Measurements from ENCODE around the gene CCNL2.

DNA sequence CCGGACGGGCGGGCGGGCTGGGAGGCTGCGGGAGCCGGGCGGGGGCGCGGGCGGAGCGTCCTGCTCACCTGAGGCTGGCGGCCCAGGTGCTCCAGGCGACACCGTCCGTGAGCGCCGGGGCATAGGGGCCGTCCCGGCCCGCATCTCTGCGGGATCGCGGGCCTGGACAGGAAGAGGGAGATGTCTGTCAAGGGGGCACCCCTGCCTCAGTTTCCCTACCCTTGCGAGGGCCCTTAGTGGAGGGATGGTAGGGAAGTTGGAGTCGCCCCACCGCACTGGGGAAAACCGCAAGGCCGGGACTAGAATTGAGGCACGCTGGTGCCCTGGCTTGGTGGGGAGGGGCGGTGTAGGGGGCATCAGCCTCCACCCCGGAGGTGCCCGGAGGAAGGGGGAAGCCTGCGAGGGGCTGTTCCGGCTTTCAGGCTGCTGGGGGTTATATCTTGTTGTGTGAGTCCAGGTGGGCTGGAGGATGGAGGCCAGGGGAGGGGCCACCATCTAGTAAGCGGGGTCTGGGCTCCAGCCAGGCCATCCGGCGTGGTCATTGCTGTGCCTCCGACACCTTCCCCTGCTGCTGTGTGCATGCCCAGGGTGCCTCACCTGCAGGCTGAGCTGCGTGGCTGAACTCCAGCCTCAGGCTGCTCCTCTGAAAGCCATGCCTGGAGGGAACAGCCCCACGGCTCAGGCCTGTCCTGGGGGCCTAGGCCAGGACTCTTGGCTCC, 36.9 kb upstream of the CCNL2 start:
- TF ChIP-seq, protein P1, sequence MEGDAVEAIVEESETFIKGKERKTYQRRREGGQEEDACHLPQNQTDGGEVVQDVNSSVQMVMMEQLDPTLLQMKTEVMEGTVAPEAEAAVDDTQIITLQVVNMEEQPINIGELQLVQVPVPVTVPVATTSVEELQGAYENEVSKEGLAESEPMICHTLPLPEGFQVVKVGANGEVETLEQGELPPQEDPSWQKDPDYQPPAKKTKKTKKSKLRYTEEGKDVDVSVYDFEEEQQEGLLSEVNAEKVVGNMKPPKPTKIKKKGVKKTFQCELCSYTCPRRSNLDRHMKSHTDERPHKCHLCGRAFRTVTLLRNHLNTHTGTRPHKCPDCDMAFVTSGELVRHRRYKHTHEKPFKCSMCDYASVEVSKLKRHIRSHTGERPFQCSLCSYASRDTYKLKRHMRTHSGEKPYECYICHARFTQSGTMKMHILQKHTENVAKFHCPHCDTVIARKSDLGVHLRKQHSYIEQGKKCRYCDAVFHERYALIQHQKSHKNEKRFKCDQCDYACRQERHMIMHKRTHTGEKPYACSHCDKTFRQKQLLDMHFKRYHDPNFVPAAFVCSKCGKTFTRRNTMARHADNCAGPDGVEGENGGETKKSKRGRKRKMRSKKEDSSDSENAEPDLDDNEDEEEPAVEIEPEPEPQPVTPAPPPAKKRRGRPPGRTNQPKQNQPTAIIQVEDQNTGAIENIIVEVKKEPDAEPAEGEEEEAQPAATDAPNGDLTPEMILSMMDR (IDR thresholded peaks at IDR 0.05), result no peak
- no peak for TF ChIP-seq EZH2 (IDR thresholded peaks at IDR 0.05; ENCODE audit: borderline replicate concordance, insufficient read depth, low read depth, low read length, poor library complexity, severe bottlenecking)
